ENCODE measurements around the gene TSKS.

Gene TSKS, protein sequence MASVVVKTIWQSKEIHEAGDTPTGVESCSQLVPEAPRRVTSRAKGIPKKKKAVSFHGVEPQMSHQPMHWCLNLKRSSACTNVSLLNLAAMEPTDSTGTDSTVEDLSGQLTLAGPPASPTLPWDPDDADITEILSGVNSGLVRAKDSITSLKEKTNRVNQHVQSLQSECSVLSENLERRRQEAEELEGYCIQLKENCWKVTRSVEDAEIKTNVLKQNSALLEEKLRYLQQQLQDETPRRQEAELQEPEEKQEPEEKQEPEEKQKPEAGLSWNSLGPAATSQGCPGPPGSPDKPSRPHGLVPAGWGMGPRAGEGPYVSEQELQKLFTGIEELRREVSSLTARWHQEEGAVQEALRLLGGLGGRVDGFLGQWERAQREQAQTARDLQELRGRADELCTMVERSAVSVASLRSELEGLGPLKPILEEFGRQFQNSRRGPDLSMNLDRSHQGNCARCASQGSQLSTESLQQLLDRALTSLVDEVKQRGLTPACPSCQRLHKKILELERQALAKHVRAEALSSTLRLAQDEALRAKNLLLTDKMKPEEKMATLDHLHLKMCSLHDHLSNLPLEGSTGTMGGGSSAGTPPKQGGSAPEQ

DNA sequence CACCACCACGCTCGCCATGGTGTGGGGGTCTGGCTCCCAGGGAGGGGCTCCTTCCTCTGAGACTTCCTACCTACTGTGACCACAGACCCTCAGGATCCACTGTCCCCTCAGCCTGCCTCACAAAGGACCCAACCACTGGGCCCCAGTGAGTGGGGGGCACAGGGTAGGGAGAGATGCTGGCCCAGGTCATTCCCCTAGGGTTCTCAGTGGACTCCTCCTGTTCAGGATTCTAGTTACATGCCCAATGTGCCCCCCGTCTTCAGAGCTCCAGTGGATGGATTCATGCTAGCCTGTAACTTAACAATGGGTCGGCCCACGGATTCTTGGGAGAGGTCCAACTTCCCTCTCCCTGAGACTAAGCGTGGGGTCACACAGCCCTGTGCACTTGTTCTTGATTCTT is at the start of gene TSKS:
TSS of gene TSKS (minus strand) at position 77 of the 400 bp plus-strand sequence. CDS start at position 18, 59 bp downstream.
- Mint-ChIP-seq H3K4me1 (ENCODE audit: low read depth) (peaks cover 20% of the 10 kb centered on the region), H3K27ac (peak within 1 kb of the TSS; percentile 23), H3K4me3 (no peak within 1 kb of the TSS), H3K9me3 (ENCODE audit: low read depth) (no peaks in the 10 kb centered on the region), H3K27me3 (no peaks in the 10 kb centered on the region), H3K36me3 (no peaks in the 10 kb centered on the region)

DNA sequence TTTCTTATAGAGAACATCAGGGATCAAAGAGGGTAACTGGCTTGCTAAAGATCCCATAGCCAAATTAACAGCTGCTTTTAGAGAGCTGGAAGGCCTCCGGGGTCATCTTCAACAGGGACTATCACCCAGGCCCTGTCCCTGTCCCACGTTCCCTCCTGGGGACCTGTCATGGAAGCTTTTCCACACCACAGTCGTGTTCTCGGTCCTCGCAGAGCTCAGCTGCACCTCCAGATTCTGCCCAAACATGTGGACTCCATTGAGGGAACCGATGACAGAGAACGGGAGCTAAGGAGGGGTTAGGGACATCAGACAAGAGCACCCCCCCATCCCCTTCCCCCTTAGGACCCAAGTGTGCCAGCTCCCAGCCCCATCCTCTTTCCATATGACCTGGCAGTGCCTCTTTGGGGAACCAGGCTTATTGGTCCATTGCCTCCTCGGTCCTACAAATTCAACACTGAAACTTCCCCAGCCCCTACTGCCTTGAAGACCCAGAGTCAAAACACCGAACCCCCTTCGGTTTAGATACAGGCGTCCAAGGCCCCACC is 49.4 kb upstream of the TSKS start:
- Mint-ChIP-seq H3K27me3 (no peaks in the 10 kb centered on the region), H3K4me3 (peak overlapping the region; percentile 93), H3K4me1 (ENCODE audit: low read depth) (peaks cover 39% of the 10 kb centered on the region), H3K36me3 (no peaks in the 10 kb centered on the region), H3K9me3 (ENCODE audit: low read depth) (no peaks in the 10 kb centered on the region), H3K27ac (peak overlapping the region; percentile 95)

DNA sequence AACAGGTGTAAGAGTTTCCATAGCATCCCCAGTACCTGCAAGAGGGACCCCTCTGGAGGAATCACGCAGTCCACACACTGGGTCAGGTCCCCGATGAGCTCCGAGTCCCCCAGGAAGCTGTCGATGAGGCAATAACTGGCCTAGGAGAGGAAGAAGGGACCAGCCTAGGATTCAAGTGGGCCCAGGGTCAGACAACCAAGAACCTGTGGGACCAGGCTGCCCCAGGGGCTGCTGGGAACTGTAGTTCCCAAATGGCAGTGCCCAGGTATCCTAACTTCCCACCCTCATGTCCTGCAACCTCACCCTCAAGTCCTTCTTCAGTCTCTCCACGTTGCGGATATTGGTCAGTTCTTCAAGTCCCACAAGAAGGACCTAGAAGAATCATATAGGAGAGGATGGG is 48.2 kb upstream of the TSKS start:
- H3K9me3 Mint-ChIP-seq (ENCODE audit: low read depth), result no peaks in the 10 kb centered on the region
- H3K36me3 Mint-ChIP-seq, result no peaks in the 10 kb centered on the region
- peaks cover 38% of the 10 kb centered on the region for H3K4me1 Mint-ChIP-seq (ENCODE audit: low read depth)
- no peak overlapping the region for H3K4me3 Mint-ChIP-seq
- H3K27me3 Mint-ChIP-seq, result no peaks in the 10 kb centered on the region
- no peak overlapping the region for H3K27ac Mint-ChIP-seq

DNA sequence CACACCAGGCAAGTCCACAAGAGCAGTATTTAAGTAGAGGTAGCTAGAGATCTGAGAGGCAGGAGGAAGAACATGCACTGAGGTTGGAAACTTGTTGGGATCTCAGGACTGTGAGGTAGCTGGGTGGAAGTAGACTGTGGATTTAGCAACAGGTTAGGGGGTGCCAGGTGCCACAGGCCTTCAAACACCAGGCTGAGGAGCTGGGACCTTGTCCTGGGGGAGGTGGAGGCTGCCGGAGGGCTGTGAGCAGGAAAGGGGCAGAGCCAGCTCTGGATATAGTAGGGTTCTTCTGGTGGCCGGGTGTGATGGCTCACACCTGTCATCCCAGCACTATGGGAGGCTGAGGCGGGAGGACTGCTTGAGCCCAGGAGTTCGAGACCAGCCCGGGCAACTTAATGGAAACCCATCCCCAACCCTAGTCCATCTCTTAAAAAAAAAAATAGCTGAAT is 46.9 kb upstream of the TSKS start:
- Mint-ChIP-seq H3K27me3 (no peaks in the 10 kb centered on the region), H3K36me3 (no peaks in the 10 kb centered on the region), H3K4me1 (ENCODE audit: low read depth) (peaks cover 38% of the 10 kb centered on the region), H3K4me3 (peak overlapping the region; percentile 81), H3K27ac (peak overlapping the region; percentile 55), H3K9me3 (ENCODE audit: low read depth) (no peaks in the 10 kb centered on the region)

DNA sequence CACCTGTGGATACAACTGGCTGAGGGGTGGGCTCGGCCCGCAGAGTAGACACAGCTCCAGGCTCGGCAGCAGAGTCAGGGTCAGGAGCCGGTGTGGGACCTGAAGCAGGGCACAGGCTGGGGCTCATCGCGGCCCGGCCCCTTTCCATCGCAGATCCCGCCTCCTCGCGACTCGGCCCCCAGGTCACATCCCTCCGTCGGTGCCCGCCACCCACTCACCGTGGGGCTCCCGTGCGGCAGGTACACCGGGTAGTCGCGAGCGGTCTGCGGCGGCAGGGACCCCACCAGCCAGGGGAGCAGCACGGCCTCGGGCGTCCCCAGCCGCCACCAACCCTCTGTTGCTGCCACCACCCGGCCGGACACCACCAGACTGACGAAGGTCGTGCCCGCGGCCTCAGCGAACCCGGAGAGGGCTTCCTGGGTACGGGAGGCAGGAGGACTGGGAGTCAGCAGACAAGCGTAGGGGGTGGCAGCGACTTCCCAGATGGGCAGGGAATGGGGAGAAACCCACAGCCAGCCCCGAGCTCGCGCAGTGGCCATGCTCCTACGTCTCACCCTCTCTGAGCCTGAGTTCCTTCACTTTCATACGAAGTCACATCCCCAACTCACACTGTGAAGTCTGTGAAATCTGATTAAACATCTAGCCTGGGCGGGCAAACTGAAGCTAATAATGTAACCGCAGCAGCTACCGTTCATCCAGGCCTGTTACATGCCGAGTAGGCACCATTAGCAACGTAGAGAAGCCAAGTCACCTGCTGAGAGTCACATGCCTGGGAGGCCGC is 46.2 kb upstream of the TSKS start:
- Mint-ChIP-seq H3K27me3 (no peaks in the 10 kb centered on the region), H3K27ac (peak overlapping the region; percentile 55), H3K36me3 (no peaks in the 10 kb centered on the region), H3K4me1 (ENCODE audit: low read depth) (peaks cover 35% of the 10 kb centered on the region), H3K9me3 (ENCODE audit: low read depth) (no peaks in the 10 kb centered on the region), H3K4me3 (peak overlapping the region; percentile 81)

DNA sequence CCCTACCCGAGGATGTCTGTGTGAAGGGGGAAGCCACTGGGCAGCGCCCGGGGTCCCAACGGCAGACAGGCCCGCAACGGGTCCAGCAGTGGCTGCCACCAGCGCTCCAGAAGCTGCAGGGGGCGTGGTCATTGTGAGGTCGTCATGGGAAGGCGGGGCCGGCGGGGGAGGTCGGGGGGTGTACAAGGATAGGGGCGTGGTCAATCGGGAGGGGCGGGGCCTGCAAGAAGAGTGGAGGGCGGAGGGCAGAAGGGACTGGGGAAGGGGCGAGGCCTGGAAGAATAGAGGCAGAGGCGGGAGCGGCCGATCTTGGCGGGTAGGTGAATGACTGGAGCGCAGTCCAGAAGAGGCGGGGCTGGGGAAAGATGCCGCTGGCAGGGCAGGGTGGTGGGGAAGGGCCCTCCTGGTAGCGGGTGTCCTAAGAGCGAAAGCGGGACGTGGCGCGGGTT is 45.6 kb upstream of the TSKS start:
- H3K27me3 Mint-ChIP-seq, result no peaks in the 10 kb centered on the region
- H3K4me3 Mint-ChIP-seq, result peak overlapping the region; percentile 81
- peaks cover 33% of the 10 kb centered on the region for H3K4me1 Mint-ChIP-seq (ENCODE audit: low read depth)
- H3K36me3 Mint-ChIP-seq, result no peaks in the 10 kb centered on the region
- no peaks in the 10 kb centered on the region for H3K9me3 Mint-ChIP-seq (ENCODE audit: low read depth)
- H3K27ac Mint-ChIP-seq, result peak overlapping the region; percentile 46

DNA sequence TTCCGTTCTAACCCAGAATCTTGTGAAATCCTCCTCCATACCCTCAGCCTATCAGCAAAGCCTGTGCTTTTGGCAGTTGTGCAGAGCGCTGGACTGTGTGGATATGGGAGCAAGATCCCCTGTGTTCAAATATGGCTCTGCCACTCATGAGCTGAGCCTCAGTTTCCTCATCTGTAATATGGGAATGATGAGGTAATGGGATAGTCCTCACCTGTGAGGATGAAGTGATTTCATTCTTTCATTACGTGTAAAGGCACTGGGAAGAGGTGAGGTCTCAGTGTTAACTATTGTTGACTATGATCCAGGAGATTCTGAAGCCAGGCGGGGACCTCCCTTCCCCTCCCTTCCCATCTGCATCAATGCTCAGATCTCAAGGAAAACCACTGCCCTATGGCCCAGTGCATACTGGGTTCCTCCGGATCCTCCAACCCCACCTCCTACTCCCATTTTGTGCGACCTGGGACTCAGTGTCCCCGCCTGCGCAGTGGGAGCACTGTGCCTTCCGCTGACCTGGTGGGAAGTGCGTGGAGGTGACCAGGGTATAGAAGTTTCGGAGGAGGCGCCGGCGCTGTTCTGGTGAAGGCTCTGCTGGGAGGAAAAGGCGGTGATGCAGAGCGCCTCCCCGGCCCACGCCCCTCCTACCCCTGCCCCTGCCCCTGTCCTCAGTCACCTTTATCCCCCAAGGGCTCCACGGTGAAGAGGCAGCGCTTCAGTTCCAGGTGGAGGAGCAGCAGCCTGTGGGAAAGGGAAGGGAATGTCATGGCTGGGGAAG is 45.0 kb upstream of the TSKS start:
- Mint-ChIP-seq H3K4me3 (peak overlapping the region; percentile 49), H3K27me3 (no peaks in the 10 kb centered on the region), H3K36me3 (no peaks in the 10 kb centered on the region), H3K4me1 (ENCODE audit: low read depth) (peaks cover 30% of the 10 kb centered on the region), H3K9me3 (ENCODE audit: low read depth) (no peaks in the 10 kb centered on the region), H3K27ac (no peak overlapping the region)

DNA sequence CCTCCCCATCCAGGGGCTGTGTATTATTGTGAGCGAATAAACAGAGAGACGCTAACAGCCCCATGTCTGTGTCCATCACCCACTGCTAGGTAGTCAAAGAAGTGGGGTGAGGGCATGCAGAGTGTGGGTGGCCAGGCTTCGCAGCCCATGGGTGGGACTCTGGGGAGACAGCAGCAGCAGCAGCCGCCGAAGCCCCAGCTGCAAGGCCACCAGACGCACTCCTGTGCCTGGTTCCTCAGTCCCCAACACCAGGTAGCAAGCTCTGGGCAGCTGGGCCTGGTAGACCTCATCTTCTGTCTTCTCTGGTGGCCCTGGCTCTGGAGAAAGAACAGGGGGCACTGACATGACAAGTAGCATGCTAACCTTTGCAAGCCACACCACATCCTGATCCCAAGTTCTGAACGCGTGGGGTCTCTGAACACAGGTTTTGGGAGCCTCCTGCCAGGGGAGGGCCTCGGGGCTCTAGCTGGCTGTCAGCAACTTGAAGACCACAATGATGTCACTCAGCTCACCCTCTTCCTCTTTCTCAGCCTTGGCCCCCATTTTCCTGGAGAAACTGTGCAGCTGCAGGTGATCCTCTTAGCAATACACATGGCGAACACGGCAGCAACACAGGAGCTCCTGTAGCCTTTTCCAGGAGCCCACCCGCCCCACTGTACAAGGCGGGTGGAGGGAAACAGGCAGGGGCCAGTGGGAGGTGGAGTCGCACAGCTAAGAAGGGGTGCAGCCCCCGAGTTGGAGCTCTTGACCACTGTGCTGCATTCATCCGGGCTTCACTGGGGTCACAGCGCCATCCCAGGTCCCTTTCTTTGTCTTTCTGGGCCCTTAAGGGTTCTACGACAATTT is 44.2 kb upstream of the TSKS start:
- H3K27ac Mint-ChIP-seq, result peak overlapping the region; percentile 16
- H3K4me1 Mint-ChIP-seq (ENCODE audit: low read depth), result peaks cover 24% of the 10 kb centered on the region
- H3K27me3 Mint-ChIP-seq, result no peaks in the 10 kb centered on the region
- H3K36me3 Mint-ChIP-seq, result no peaks in the 10 kb centered on the region
- H3K9me3 Mint-ChIP-seq (ENCODE audit: low read depth), result no peaks in the 10 kb centered on the region
- no peak overlapping the region for H3K4me3 Mint-ChIP-seq

DNA sequence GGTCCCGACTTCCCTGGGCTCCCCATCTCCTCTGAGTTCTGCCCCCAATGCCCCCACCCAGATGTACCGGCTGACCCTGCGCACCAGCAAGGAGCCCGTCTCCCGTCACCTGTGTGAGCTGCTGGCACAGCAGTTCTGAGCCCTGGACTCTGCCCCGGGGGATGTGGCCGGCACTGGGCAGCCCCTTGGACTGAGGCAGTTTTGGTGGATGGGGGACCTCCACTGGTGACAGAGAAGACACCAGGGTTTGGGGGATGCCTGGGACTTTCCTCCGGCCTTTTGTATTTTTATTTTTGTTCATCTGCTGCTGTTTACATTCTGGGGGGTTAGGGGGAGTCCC is 43.5 kb upstream of the TSKS start:
- Mint-ChIP-seq H3K27ac (no peak overlapping the region), H3K4me1 (ENCODE audit: low read depth) (peaks cover 21% of the 10 kb centered on the region)

DNA sequence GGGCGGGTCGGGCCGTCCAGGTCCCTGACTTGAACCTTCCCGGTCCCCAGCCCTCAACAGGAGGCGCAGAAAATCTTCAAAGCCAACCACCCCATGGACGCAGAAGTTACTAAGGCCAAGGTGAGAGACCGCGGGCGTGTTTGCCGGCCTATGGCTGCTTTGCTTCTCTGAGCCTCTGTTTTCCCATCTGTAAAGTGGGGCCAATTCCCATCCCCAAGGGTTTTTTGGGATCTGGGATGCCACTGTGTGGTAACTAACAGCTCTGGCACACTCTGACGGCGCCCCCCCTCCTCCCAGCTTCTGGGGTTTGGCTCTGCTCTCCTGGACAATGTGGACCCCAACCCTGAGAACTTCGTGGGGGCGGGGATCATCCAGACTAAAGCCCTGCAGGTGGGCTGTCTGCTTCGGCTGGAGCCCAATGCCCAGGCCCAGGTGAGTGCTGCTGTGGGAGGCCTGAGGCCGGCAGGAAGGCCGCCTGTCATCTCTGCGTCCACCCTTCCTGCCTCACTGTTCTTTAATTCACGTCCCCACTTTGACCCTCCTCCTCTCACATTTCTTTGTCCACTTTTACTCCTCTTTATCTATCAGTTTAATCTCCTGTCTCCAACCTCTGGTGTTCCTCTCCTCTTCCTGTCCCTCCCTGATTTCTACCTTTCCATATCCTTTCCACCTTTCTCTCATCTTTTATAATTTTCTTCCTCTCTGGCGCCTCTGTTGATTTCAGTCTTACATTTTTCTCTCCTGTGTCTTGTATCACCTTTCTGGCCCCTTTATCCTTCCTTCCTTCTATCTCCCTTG is 42.9 kb upstream of the TSKS start:
- Mint-ChIP-seq H3K9me3 (ENCODE audit: low read depth) (no peaks in the 10 kb centered on the region), H3K36me3 (no peaks in the 10 kb centered on the region), H3K4me1 (ENCODE audit: low read depth) (peaks cover 21% of the 10 kb centered on the region), H3K4me3 (no peak overlapping the region), H3K27ac (no peak overlapping the region), H3K27me3 (no peaks in the 10 kb centered on the region)

More for the DNA sequence above, 43.5 kb upstream of the TSKS start:
- no peak overlapping the region for H3K4me3 Mint-ChIP-seq
- H3K27me3 Mint-ChIP-seq, result no peaks in the 10 kb centered on the region
- no peaks in the 10 kb centered on the region for H3K36me3 Mint-ChIP-seq
- no peaks in the 10 kb centered on the region for H3K9me3 Mint-ChIP-seq (ENCODE audit: low read depth)

DNA sequence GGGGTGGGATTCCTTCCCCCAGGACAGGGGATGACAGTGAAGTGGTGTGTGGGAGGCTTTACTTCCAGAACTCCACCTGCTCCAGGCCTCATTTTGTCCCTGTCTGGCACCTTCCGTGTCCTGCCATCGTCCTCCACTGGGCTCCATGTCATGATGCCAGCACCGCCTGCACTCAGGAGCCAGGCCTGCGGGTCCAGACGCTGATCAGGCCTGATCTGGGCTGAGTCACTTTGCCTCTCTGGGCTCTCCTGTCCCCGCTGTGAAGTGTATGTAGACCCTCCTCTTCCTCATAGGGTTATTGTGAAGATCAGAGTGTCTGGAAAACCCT is 40.4 kb upstream of the TSKS start:
- H3K9me3 Mint-ChIP-seq (ENCODE audit: low read depth), result no peaks in the 10 kb centered on the region
- no peak overlapping the region for H3K4me3 Mint-ChIP-seq
- peaks cover 9% of the 10 kb centered on the region for H3K4me1 Mint-ChIP-seq (ENCODE audit: low read depth)
- H3K36me3 Mint-ChIP-seq, result no peaks in the 10 kb centered on the region
- H3K27ac Mint-ChIP-seq, result no peak overlapping the region
- H3K27me3 Mint-ChIP-seq, result no peaks in the 10 kb centered on the region

DNA sequence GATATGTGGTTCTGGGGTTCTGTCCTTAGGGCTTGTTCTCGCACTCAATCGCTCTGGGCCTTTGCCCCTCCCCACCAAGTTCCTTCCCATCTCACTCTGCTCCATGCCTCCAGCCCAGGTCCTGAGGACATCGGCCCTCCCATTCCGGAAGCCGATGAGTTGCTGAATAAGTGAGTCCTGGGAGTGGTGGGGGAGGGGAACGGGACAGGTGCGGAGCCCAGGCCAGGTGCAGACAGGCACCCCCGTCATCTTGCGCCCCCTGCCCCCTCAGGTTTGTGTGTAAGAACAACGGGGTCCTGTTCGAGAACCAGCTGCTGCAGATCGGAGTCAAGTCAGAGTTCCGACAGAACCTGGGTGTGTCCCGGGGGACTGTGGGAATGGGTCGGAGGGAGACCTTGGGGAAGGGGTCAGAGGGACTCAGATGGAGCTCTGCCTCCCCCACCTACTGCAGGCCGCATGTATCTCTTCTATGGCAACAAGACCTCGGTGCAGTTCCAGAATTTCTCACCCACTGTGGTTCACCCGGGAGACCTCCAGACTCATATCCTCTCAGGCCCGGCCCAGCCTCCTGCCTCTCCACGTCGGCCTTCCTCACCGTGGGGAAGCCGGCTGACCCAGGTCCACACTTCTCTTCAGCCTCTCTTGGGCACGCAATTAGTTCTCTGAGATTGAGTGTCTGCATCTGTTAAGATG is 39.9 kb upstream of the TSKS start:
- H3K9me3 Mint-ChIP-seq (ENCODE audit: low read depth), result no peaks in the 10 kb centered on the region
- peaks cover 6% of the 10 kb centered on the region for H3K4me1 Mint-ChIP-seq (ENCODE audit: low read depth)
- H3K27me3 Mint-ChIP-seq, result no peaks in the 10 kb centered on the region
- H3K27ac Mint-ChIP-seq, result no peak overlapping the region
- H3K4me3 Mint-ChIP-seq, result no peak overlapping the region
- H3K36me3 Mint-ChIP-seq, result no peaks in the 10 kb centered on the region
